Epidermal melanocyte (primary cell): Measurements from ENCODE around the gene RPL12.
A peak's percentile ranks its signal among the peaks of the same experiment; 100 is the strongest.
"Not testable (repeated sequence)": the region's sequence is repeated elsewhere in the genome, so short reads cannot be mapped to it uniquely, and the experiment has no call there.

Experiments
- DNase-seq: peaks from one replicate; pipeline ENCODE4 v3.0.0; 2011; ENCODE audit warnings: low spot score; ENCODE audit not compliant: insufficient read length

Gene RPL12

DNA sequence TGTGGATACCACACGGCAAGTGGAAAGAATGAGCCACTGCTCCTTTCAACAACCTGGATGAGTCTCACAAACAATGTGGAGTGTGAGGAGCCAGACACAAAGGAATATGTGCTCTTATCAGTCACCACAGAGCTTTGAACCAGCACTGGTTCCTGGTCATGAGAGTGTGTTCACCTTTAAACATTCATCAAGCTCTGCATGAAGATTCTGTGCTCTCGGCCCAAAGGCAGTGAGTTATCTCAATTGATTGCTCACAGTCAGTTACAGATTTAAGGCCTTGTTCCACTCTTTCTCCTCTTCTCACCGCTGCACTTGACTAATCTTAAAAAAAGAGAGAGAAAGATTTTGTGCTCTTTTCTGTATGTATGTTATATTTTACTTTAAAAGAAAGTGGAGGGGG lies 19.5 kb upstream of the RPL12 start:
- no peak for DNase-seq

DNA sequence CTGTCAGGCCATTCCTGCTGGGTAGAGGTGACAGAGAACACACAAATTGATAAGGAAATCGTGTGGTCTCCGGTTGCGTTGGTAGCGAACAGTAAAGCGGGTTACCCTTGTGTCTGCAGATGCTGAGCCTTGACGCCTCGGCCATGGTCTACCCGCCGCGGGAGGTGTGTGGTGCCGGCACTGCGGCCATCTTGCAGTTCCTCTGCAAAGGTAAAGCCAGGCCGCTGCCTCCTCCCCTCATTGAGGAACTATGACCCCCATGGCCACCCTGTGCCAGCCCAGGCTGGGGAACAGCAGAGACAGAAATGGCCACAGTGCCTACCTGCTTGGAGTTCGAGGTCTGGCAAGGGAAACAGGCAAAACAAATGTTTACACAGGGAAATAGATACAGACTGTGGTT lies 16.4 kb upstream of the RPL12 start:
- no peak for DNase-seq

DNA sequence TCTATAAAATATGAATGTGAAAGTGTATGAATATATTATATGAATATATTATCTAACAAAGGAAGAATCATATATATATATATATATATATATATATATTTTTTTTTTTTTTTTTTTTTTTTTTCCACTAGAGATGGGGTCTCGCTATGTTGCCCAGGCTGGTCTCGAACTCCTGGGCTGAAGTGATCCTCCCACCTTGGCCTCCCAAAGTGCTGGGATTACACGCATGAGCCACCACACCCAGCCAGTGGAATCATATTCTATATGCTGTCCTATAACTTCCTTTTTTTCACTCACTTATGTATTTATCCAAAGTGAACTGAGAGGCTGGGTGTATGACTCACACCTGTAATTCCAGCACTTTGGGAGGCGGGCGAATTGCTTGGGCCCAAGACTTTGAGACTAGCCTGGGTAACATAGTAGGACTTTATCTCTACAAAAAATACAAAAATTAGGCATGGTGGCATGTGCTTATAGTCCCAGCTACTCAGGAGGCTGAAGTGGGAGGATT lies 15.3 kb upstream of the RPL12 start:
- DNase-seq = not testable (repeated sequence)

DNA sequence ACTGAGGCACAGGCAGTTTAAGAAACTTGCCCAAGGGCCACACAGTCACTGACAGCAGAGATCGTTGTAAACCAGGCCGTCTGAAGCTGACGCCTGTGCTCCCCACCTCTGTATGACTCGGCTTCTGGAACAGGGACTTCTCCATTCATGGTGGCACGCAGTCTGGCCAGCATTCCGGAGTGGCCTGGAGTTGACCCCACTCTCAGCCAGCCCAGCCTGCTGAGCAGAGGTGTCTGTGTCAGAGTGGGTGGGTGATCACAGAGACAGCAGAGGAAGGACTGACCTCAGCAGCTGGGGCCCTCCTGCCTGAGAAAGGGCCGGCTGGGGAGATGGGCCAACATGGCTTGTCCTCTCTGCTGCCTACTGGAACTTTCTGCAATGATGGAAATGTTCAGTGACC lies 12.7 kb upstream of the RPL12 start:
- DNase-seq = no peak

DNA sequence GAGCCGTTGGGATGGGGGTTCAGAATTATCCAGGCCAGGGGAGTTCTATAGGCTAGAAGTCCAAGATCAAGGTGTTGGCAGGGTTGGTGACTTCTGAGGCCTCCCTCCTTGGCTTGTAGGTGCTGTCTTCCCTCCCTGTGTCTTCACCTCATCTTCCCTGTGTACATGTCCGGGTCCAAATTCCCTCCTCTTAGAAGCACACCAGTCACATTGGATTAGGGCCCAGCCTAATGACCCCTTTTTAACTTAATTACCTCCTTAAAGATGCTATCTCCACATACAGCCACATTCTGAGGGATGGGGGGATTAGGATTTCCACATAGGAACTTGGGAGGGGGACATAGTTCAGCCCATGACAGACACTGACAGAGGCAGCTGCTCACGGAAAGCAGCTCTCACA lies 12.2 kb upstream of the RPL12 start:
- no peak for DNase-seq

DNA sequence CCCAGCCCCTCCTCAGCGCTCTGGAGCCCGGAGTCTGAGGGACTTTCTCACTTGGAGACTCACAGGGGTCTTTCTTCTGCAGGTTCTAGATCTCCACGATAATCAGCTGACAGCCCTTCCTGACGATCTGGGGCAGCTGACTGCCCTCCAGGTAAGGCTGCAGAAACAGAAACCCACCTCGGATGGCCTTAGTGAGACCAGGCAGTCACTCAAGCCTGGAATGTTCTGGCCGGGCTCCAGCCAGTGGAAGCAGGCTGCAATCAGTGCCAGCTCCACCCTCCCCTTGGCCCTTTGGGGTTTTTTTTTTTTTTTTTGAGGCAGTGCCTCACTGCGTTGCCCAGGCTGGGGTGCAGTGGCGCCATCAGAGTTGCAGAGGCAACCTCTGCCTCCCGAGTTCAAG lies 7.7 kb upstream of the RPL12 start:
- DNase-seq = no peak

DNA sequence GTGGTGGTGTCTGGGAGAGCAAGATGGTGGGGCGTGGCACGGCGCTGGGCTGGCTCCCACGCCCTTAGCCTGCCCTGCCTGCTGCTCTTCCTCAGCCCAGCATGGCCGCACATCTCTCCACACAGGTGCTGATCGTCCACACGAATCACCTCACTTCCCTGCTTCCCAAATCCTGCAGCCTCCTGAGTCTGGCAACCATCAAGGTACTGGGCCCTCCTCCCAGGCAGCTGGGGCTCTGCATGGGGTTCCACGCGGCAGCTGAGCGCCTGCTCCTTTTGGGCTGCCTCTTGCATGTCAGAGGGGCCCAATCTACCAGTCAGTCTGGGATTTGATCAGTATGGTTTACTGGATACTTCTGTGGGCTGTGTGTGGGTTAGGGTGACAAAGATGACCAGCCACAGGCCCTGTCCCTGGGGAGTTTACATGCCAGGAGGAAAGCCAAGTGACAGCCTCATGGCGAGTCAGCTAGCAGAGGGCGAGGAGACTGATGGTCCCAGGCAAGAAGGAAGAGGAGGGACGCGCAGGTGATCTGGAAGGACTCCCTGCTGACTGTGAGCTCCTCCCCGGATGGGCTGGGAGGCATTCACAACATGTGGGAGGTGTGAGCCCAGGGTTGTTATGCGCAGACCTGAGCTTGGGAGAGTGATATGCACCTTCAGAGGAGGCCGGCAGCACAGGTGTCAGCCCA lies 6.1 kb upstream of the RPL12 start:
- no peak for DNase-seq

DNA sequence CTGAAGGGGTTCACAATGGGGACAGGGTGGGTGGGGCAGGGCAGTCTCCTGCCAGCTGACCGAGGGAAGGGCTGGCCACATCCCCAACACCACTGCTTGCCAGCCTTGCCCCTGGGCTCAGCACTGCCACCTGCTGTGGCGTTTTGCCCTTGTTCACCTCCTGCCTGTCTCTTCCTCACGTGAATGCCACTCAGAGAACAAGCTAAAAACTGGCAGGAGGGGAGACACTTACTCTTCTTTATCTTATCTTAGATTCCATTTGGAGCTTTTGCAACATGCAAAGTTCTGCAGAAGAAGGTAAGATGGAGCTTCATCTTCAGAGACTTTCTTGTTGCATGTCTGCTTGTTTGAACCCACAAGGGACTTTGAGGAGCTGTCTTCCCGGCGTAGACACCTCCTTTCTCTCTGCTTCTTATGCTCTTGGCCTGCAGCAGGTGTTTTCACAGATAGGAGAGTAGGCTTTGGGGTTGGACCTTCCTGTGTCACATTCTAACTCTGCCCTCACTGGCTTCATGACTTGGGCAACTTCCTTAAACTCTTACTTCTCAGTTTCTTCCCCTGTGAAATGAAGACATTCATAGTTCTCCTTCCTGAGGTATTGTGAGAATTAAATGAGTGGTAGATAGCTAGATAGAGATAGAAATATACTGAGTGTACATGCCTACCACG lies 4.3 kb upstream of the RPL12 start:
- no peak for DNase-seq

DNA sequence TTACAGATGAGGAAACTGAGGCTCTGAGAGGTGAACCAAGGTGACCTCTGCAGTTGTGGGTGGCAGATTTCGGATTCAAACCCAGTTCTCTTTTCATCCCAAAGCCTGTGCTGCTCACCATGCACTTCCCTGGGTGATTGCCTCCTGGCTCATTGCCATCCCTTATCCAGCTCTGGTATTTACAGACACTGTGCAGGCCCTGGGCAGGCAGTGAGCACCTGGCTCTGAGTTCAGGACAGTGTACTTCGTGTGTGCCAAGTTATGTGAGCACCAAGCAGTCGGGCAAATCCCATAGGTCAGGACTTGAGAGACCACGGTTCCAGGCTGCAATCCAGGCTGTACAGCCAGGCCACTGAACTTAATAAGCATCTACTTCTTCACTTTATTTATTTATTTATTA lies 1.5 kb upstream of the RPL12 start:
- DNase-seq = no peak

DNA sequence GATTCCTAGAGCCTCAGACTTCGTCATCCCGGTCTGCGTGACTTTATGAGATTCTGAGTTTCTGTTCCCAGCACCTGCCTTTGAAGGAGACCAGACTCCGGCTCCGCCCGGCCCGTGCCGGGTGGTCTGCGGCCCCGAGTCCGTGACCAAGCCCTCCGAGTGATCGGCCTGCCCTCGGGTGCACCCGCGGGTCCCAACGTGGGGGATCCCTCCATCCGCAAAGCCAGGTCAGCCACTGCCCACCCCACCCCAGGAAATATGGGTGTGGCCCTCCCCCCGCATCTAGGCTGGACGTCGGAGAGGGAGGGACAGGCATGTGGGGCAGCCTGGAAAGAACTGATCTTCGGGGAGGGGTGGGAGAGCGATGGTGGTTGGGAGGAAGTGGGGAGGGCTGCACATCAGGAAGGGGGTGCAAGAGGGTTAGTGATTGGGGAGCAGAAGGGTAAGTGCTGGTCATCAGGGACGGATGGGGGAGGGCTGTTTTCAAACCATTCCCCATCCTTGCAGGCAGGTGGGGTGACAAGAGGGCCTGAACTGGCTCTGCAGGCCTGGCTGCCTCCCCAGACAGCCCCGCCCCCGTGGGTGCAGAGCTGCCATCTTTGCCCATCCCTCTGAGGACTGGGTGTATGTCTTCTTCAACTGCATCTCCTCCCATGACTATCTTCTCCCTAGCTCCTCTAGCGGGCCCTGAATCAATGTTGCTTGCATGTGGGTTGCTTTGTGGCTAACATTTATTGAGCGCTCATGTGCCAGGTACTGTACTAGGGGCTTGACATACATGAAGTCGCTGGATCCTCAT lies 851 bp upstream of the RPL12 start:
- DNase-seq = no peak

DNA sequence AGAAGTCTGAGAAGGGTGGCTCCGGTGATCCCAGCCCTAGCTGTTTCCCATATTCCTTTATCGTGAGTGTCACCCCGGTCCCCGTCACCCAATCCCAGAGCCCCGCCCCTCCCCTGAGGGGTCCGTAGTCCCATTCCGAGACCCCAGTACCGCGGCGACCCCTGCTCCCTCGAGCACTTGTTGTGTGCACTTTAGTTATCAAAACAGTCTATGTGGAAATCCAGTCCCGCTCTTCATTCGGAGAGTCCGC lies 327 bp upstream of the RPL12 start:
- peak; percentile 37 for DNase-seq

DNA sequence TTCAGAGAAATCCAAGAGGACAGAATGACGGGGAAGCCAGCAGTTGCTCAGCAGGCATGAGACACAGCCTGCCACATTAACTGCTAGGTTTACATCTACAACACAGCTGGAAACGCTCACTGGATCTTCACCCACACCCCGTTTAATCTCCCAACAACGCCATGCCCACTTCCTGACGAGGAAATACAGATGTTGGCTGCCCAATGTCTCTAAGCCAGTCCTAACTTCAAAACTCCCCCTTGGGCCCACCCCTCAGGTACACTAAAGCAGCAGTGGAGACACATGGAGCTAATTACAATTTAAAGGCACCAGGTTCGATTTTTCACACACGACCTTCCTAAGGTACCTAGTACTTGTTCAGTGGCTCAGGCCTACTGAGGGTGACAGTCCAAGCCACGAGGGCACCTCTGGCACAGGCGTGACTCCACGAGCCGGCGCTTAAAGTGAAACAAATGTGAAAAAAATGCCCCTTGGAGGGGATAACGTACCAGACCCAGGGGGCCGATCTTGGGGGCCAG lies 904 bp downstream of the RPL12 start:
- DNase-seq = no peak

DNA sequence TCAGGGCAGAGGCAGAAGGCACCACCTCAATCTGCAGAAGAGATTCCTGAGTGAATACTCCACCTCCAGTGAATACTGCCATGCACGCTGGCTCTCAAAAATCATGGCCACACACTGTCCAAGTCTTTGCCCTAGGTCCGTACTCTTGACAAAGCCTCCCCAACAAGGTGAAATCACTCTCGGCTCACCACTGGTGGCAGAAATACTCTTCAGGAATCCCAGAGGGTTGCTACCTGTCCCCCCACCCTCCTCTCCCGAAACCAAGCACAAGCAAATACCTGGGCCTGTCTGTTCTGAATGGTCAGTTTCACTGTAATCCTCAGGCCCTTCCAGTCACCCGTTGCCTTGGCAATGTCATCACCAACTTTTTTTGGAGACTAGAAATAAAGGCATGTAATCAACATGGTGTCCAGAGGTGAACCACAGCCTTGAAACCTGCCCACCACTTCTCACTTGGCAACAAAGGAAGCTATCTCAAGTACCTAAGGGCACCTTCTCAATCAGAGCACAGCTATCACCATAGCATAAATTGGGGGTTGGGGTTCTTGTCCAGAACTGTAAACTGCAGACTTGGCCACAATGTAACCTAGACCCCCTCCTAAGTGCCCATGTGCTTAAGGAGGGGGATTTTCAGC lies 1.8 kb downstream of the RPL12 start:
- DNase-seq = no peak

DNA sequence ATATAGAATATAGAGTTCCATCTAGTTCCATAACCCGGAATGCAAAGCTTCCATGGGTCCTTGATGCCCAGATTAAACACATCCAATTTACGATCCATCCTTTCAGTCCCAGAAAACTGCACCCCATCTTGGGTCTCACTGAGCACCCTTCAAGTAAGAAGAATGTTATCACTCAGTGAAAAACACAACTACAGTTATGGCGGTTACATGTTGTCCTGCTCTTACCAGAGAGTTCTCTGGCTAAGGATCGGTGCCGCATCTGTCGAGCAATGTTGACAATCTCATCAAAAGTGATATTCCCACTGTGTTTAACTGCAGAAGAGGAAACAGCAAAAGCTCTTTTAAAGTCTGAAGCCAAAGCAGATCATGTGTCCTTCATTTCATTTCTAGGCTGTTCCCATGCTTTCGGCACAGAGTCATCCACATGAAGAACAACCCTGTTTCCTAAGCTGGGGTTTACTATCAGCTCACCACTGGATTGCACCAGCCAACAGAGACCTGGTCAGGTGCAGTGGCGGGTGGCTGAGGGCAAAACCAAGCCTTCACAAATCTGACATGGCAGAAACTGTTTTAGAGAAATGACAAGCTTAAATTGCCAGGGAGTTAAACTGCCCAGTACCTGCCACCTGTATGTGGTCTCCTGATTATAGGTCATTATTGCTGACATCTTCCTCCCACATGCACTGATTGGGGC lies 2.9 kb downstream of the RPL12 start:
- no peak for DNase-seq

DNA sequence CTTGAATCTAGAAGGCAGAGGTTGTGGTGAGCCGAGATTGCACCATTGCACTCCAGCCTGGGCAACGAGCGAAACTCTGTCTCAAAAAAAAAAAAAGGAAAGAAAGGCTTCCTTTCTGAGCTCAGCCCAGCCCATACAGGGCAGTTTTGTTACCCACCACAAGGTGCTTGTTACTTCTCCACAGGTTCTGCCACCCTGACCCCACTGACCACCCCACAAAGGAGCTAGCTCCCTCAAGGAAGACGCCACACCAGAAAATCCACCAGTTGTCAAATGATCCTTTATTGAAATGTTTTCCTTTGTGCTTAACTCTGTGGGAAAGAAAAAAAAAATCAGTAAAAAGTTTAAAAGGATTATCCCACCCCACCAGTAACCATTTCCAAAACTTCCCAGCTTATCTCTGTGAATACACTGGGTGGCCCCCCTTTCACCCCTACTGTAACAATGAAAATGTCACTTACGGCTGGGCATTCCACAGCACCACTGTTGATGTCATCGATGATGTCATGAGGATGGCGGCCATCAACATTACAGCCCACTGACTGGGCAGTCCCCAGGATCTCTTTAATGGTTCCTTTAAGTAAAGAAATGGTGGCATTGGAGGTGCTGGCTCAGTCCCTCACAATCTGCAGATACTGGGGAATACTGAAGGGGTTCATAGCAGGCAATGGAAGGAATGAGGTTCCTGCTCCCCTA lies 3.6 kb downstream of the RPL12 start:
- no peak for DNase-seq

DNA sequence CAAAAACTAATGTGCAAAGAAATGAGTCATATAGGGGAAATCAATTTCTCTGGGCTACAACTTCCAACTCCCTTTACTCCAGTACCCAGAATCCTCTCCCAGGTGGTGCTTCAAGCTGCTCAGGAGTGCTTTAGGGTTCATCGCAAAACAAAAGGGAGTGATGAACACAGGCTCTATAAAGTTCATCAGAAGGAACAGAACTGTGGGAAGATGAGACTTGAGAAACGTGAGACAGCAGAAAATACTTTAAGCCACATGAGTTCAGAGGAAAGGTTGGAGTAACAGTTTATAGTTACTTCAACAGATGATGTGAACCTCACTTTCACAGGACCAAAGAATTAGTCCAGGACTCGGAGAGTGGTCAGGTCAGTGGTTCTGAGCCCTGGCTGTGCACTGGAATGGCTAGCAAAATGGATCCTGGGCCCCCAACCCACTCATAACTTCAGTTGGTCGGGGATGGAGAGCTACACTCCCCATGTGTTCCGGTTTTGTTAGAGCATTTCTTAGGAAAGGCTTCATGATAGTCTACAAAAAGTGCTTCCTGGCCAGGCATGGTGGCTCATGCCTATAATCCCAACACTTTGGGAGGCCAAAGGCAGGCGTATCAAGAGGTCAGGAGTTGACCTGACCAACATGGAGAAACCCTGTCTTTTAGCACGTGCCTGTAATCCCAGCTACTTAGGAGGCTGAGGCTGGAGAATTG lies 4.3 kb downstream of the RPL12 start:
- no peak for DNase-seq

DNA sequence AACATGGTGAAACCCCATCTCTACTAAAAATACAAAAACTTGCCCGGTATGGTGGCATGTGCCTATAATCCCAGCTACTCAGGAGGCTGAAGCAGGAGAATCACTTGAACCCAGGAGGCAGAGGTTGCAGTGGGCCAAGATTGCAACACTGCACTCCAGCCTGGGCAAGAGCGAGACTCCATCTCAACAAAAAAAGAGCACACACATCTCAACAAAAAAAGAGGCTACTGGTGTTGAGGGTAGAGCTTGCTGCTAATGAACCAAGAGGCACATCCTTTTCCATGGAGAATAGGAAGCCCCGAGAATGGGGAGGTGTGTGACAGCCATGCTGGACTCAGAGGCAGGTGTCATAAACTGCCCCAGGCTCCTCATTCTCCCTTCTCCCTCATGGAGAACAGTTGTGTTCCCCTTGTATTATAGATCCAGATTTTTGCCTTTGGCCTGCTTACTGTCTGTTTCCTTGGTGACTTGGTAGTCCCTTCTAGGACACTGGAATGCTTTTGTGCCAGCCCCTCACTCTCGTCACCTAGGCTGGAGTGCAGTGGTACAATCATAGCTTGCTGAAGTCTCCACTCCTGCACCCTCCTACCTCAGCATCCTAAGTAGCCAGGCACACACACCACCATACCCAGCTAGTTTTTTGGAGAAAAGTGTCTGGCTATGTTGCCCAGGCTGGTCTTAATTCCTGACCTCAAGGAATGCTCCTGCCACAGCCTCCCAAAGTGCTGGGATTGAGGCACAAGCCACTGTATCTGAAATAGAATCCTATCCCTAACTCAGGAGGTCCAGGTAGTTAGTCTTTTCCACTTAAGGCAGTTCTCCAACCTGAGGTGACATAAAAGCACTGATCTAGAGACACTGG lies 5.1 kb downstream of the RPL12 start:
- no peak for DNase-seq

DNA sequence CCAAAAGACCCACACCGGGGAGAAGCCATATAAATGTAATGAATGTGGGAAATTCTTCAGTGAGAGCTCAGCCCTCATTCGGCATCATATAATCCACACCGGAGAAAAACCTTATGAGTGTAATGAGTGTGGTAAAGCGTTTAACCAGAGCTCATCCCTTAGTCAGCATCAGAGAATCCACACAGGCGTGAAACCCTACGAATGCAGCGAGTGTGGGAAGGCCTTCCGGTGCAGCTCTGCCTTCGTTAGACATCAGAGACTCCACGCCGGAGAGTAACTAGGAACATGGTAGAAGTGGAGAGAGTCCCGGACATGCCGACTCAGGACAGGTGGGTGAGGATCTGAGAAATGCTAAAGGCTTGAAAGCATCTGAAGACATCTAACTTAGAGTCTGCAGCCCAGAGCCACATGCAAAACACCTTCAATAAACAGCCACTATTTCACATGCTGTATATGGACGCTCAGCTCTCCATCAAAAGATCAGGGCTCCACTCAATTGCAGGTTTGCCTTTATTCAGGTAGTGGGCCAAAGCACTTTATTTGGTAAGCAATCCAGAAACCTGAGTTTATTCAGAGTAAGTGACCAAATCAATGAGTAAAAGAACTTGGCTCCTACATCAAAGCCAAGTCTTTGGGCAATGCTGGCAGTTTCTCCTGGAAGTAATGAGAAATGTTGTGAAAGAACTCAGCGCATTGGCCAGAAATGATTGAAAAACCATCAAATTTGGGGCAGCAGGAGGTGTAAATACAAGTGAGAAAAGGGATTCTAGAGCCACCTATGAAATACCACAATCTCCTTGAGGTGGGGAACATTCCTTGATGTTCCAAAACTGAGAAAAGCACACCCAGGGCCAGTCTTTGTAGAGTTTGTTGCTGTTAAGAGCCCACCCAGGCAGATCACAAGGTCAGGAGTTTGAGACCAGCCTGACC lies 6.0 kb downstream of the RPL12 start:
- no peak for DNase-seq
